H1 (cell line): ENCODE results near the gene SUSD6. TPM values are rescaled to one million over a fixed set of nuclear protein-coding genes. Genes with fewer than 3 reads are reported as not detected.

Experiments used
- CEBPB ChIP-seq: IDR thresholded peaks from 2 replicates; pipeline ENCODE4 v1.6.1; 2012; ENCODE audit warnings: low read depth, low read length
- CREB1 ChIP-seq: IDR thresholded peaks from 2 replicates; pipeline ENCODE4 v1.6.1; 2012; ENCODE audit warnings: inconsistent platforms
- EP300 ChIP-seq, 2 experiments: IDR thresholded peaks; 1 replicate in 1 of 2; 2 replicates in 1 of 2; pipeline ENCODE4 v1.6.1; 2011 to 2012; ENCODE audit warnings: low read depth in 2 of 2, low read length in 2 of 2, mild to moderate bottlenecking in 2 of 2, borderline replicate concordance in 1 of 2, inconsistent platforms in 1 of 2, moderate library complexity in 1 of 2
- FOSL1 ChIP-seq: IDR thresholded peaks from 2 replicates; pipeline ENCODE4 v1.6.1; 2011; ENCODE audit warnings: mild to moderate bottlenecking, low read depth, low read length, moderate library complexity; ENCODE audit not compliant: insufficient read depth
- RXRA ChIP-seq: IDR thresholded peaks from 2 replicates; pipeline ENCODE4 v1.6.1; 2011; ENCODE audit warnings: low read depth, mild to moderate bottlenecking, low read length, moderate library complexity; ENCODE audit not compliant: insufficient read depth
- TAF1 ChIP-seq: IDR thresholded peaks from 2 replicates; pipeline ENCODE4 v1.6.1; 2011; ENCODE audit warnings: mild to moderate bottlenecking, low read depth, low read length
- polyA plus RNA-seq, 7 experiments: library from polyadenylated mRNA; depleted of rRNA in 3 of 7; stranded (reverse) in 5 of 7; unstranded in 2 of 7; fragments of >200 nt in 5 of 7; fragments of 200-250 nt in 2 of 7; gene quantifications; 1 replicate in 5 of 7; 2 replicates in 1 of 7; 4 replicates in 1 of 7; pipeline versions ENCODE4 v1.2.1 to v1.2.3, GENCODE V29; 2011 to 2013; ENCODE audit warnings: missing spikeins in 2 of 7, mixed read lengths in 2 of 7
- total RNA-seq: library from RNA; stranded (reverse); fragmentation: NEBNext Ultra II Directional; extraction: Animal tissue kit (Norgen Biotek cat#: 25700); gene quantifications from 2 replicates; pipeline ENCODE4 v1.2.1, GENCODE V29; 2021
- TF ChIP-seq, protein P1 (sequence below): fragments of 300-600 bp; sonication (generic); IDR thresholded peaks from 2 replicates; pipeline ENCODE4 v1.7.1; 2012; ENCODE audit warnings: low read length, moderate library complexity, mild to moderate bottlenecking, inconsistent platforms; ENCODE audit not compliant: insufficient replicate concordance
- TF ChIP-seq, protein P2 (sequence below): IDR thresholded peaks from 2 replicates; pipeline ENCODE4 v1.6.1; 2012; ENCODE audit warnings: inconsistent platforms
- TF ChIP-seq, protein P3 (sequence below): IDR thresholded peaks from 2 replicates; pipeline ENCODE4 v1.6.1; 2012; ENCODE audit warnings: low read length, inconsistent platforms

SUSD6 gene
- total and polyA plus RNA-seq, 2 of the 8 experiments (the other 6 are each of a cell fraction or from before 2014, with no cell fraction given), result 3.0 to 3.8 TPM

GRCh38 chr14:69690042-69690441, 78.6 kb downstream of the SUSD6 start (continued):
- TF ChIP-seq, protein P1, sequence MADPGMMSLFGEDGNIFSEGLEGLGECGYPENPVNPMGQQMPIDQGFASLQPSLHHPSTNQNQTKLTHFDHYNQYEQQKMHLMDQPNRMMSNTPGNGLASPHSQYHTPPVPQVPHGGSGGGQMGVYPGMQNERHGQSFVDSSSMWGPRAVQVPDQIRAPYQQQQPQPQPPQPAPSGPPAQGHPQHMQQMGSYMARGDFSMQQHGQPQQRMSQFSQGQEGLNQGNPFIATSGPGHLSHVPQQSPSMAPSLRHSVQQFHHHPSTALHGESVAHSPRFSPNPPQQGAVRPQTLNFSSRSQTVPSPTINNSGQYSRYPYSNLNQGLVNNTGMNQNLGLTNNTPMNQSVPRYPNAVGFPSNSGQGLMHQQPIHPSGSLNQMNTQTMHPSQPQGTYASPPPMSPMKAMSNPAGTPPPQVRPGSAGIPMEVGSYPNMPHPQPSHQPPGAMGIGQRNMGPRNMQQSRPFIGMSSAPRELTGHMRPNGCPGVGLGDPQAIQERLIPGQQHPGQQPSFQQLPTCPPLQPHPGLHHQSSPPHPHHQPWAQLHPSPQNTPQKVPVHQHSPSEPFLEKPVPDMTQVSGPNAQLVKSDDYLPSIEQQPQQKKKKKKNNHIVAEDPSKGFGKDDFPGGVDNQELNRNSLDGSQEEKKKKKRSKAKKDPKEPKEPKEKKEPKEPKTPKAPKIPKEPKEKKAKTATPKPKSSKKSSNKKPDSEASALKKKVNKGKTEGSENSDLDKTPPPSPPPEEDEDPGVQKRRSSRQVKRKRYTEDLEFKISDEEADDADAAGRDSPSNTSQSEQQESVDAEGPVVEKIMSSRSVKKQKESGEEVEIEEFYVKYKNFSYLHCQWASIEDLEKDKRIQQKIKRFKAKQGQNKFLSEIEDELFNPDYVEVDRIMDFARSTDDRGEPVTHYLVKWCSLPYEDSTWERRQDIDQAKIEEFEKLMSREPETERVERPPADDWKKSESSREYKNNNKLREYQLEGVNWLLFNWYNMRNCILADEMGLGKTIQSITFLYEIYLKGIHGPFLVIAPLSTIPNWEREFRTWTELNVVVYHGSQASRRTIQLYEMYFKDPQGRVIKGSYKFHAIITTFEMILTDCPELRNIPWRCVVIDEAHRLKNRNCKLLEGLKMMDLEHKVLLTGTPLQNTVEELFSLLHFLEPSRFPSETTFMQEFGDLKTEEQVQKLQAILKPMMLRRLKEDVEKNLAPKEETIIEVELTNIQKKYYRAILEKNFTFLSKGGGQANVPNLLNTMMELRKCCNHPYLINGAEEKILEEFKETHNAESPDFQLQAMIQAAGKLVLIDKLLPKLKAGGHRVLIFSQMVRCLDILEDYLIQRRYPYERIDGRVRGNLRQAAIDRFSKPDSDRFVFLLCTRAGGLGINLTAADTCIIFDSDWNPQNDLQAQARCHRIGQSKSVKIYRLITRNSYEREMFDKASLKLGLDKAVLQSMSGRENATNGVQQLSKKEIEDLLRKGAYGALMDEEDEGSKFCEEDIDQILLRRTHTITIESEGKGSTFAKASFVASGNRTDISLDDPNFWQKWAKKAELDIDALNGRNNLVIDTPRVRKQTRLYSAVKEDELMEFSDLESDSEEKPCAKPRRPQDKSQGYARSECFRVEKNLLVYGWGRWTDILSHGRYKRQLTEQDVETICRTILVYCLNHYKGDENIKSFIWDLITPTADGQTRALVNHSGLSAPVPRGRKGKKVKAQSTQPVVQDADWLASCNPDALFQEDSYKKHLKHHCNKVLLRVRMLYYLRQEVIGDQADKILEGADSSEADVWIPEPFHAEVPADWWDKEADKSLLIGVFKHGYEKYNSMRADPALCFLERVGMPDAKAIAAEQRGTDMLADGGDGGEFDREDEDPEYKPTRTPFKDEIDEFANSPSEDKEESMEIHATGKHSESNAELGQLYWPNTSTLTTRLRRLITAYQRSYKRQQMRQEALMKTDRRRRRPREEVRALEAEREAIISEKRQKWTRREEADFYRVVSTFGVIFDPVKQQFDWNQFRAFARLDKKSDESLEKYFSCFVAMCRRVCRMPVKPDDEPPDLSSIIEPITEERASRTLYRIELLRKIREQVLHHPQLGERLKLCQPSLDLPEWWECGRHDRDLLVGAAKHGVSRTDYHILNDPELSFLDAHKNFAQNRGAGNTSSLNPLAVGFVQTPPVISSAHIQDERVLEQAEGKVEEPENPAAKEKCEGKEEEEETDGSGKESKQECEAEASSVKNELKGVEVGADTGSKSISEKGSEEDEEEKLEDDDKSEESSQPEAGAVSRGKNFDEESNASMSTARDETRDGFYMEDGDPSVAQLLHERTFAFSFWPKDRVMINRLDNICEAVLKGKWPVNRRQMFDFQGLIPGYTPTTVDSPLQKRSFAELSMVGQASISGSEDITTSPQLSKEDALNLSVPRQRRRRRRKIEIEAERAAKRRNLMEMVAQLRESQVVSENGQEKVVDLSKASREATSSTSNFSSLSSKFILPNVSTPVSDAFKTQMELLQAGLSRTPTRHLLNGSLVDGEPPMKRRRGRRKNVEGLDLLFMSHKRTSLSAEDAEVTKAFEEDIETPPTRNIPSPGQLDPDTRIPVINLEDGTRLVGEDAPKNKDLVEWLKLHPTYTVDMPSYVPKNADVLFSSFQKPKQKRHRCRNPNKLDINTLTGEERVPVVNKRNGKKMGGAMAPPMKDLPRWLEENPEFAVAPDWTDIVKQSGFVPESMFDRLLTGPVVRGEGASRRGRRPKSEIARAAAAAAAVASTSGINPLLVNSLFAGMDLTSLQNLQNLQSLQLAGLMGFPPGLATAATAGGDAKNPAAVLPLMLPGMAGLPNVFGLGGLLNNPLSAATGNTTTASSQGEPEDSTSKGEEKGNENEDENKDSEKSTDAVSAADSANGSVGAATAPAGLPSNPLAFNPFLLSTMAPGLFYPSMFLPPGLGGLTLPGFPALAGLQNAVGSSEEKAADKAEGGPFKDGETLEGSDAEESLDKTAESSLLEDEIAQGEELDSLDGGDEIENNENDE, result no peak
- TF ChIP-seq CEBPB, result no peak
- no peak for TF ChIP-seq EP300 (IDR thresholded peaks at IDR 0.05; ENCODE audit: borderline replicate concordance in 1 of 2, low read depth in 2 of 2, low read length in 2 of 2)
- no peak for TF ChIP-seq RXRA
- TF ChIP-seq CREB1, result no peak
- TF ChIP-seq TAF1, result no peak
- TF ChIP-seq, protein P2, sequence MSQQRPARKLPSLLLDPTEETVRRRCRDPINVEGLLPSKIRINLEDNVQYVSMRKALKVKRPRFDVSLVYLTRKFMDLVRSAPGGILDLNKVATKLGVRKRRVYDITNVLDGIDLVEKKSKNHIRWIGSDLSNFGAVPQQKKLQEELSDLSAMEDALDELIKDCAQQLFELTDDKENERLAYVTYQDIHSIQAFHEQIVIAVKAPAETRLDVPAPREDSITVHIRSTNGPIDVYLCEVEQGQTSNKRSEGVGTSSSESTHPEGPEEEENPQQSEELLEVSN, result no peak
- TF ChIP-seq, protein P3, sequence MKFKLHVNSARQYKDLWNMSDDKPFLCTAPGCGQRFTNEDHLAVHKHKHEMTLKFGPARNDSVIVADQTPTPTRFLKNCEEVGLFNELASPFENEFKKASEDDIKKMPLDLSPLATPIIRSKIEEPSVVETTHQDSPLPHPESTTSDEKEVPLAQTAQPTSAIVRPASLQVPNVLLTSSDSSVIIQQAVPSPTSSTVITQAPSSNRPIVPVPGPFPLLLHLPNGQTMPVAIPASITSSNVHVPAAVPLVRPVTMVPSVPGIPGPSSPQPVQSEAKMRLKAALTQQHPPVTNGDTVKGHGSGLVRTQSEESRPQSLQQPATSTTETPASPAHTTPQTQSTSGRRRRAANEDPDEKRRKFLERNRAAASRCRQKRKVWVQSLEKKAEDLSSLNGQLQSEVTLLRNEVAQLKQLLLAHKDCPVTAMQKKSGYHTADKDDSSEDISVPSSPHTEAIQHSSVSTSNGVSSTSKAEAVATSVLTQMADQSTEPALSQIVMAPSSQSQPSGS, result no peak
- TF ChIP-seq FOSL1, result no peak
